Measurements from ENCODE around the gene FCN1.

FCN1 gene

GRCh38 chr9:134884492-134884891, 33.2 kb downstream of the FCN1 start (continued):
- TF ChIP-seq CSRNP3 (CRISPR knock-in tag; IDR thresholded peaks at IDR 0.05) (no peak), RARB (CRISPR knock-in tag; IDR thresholded peaks at IDR 0.05) (no peak), CSDC2 (CRISPR knock-in tag; IDR thresholded peaks at IDR 0.05) (no peak), ZNF565 (CRISPR knock-in tag; conservative IDR thresholded peaks at IDR 0.05; ENCODE audit: low read depth) (no peak), ZFP3 (CRISPR knock-in tag; IDR thresholded peaks at IDR 0.05) (no peak), GLIS3 (CRISPR knock-in tag; IDR thresholded peaks at IDR 0.05) (no peak), ISL1 (CRISPR knock-in tag; IDR thresholded peaks at IDR 0.05) (no peak), ZFP30 (CRISPR knock-in tag; IDR thresholded peaks at IDR 0.05) (no peak), ZNF8 (CRISPR knock-in tag; IDR thresholded peaks at IDR 0.05) (no peak), ZNF70 (CRISPR knock-in tag; IDR thresholded peaks at IDR 0.05) (no peak), ZC3H10 (CRISPR knock-in tag; IDR thresholded peaks at IDR 0.05) (no peak), CREB5 (CRISPR knock-in tag; IDR thresholded peaks at IDR 0.05; ENCODE audit: low read depth) (no peak)

- no peak for ATAC-seq
- TF ChIP-seq ESRRG (CRISPR knock-in tag; IDR thresholded peaks at IDR 0.05), result no peak
Measured at GRCh38 chr9:134883040-134883782, 34.5 kb downstream of the FCN1 start.

- no peak for ATAC-seq
- no peak for TF ChIP-seq BACH2 (CRISPR knock-in tag; IDR thresholded peaks at IDR 0.05; ENCODE audit: borderline replicate concordance)
- TF ChIP-seq ZFP3 (CRISPR knock-in tag; IDR thresholded peaks at IDR 0.05), result no peak
- TF ChIP-seq ZC3H10 (CRISPR knock-in tag; IDR thresholded peaks at IDR 0.05), result no peak
- TF ChIP-seq TSHZ2 (CRISPR knock-in tag; IDR thresholded peaks at IDR 0.05), result no peak
- TF ChIP-seq SNAI2 (CRISPR knock-in tag; IDR thresholded peaks at IDR 0.05), result no peak
- no peak for TF ChIP-seq PATZ1 (CRISPR knock-in tag; IDR thresholded peaks at IDR 0.05; ENCODE audit: borderline replicate concordance)
- no peak for TF ChIP-seq POU6F1 (CRISPR knock-in tag; IDR thresholded peaks at IDR 0.05; ENCODE audit: borderline replicate concordance, low read depth)
- TF ChIP-seq ZNF70 (CRISPR knock-in tag; IDR thresholded peaks at IDR 0.05), result no peak
- no peak for TF ChIP-seq ESRRG (CRISPR knock-in tag; IDR thresholded peaks at IDR 0.05)
- no peak for TF ChIP-seq ZNF565 (CRISPR knock-in tag; conservative IDR thresholded peaks at IDR 0.05; ENCODE audit: low read depth)
- no peak for TF ChIP-seq TCF4 (CRISPR knock-in tag; IDR thresholded peaks at IDR 0.05; ENCODE audit: borderline replicate concordance)
- TF ChIP-seq ISL1 (CRISPR knock-in tag; IDR thresholded peaks at IDR 0.05), result no peak
- no peak for TF ChIP-seq ZFP30 (CRISPR knock-in tag; IDR thresholded peaks at IDR 0.05)
- TF ChIP-seq OSR1 (CRISPR knock-in tag; IDR thresholded peaks at IDR 0.05), result no peak
- TF ChIP-seq ARNTL (CRISPR knock-in tag; IDR thresholded peaks at IDR 0.05; ENCODE audit: borderline replicate concordance, low read depth), result no peak
Measured at GRCh38 chr9:134882204-134882785, 35.4 kb downstream of the FCN1 start.

Data from SK-N-SH treated with all-trans-retinoic acid at 6 μM for 48 hours (cell line).